ENCODE measurements around the gene ZBTB17. TPM values are rescaled to one million over a fixed set of nuclear protein-coding genes. Genes with fewer than 3 reads are reported as not detected.

The ZBTB17 gene
- total and polyA plus RNA-seq, 2 of the 4 experiments (the other 2 are of a cell fraction): 26.3 to 58.2 TPM

DNA sequence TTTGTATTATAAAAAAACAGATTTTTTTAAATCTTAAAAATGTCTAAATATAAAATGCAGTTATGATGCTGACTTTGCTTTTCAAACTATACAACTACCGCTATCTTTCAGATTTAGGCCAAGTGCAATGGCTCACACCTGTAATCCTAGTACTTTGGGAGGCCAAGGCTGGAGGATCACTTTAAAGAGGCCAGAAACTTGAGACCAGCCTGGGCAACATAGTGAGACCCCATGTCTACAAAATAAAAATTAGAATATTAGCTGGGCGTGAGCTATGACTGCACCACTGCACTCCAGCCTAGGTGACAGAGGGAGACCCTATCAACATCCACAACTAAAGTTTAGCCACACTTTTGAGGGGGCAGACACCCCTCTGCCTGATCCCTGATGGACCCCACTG is 20.3 kb downstream of the ZBTB17 start:
- in situ Hi-C loops (cut with MboI; ENCODE audit: low sequenced_read_pairs) (no loop called here), intact Hi-C loops (cut with micrococcal nuclease) (no loop called here), dilution Hi-C loops (cut with HindIII; ENCODE audit: low sequenced_read_pairs, unreplicated experiment) (no loop called here)
- Histone ChIP-seq H2AK5ac (ENCODE audit: low read depth, low read length) (peak overlapping the region; percentile 48; the same call in 1 of the 2 replicates), H2BK20ac (ENCODE audit: low read depth, low read length) (no peak overlapping the region), H2BK15ac (ENCODE audit: low read depth, low read length) (peak overlapping the region; percentile 2; the same call in 1 of the 3 replicates), H2AK9ac (replicated peaks; ENCODE audit: low read depth, low read length, poor library complexity) (no peak overlapping the region), H3K4me1 (ENCODE audit: control insufficient read depth, insufficient read depth, low read length) (peaks cover 43% of the 10 kb centered on the region), H3K27ac (ENCODE audit: insufficient read depth, low read length) (no peak overlapping the region), H3K4me3 (ENCODE audit: insufficient read depth, low read depth, low read length) (no peak overlapping the region), H4K5ac (ENCODE audit: low read depth, low read length) (no peak overlapping the region), H3K14ac (replicated peaks; ENCODE audit: low read depth, low read length) (no peak overlapping the region), H4K20me1 (ENCODE audit: insufficient read depth, low read length) (peaks cover 14% of the 10 kb centered on the region; the same call in 1 of the 2 replicates), H4K8ac (ENCODE audit: low read depth in 2 of 2, low read length in 2 of 2) (no peak overlapping the region; a peak in 1 of 4 replicates), H3K4me2 (ENCODE audit: low read depth, low read length) (no peak overlapping the region), H2BK120ac (ENCODE audit: low read depth, low read length) (no peak overlapping the region), H2AFZ (replicated peaks; ENCODE audit: low read length, poor library complexity) (no peak overlapping the region), H3K23ac (ENCODE audit: low read depth, low read length) (no peak overlapping the region), H3K27me3 (ENCODE audit: control insufficient read depth, insufficient read depth, low read length) (no peaks in the 10 kb centered on the region), H3K56ac (ENCODE audit: extremely low read depth, insufficient read depth, low read length) (no peak overlapping the region), H3K9ac (ENCODE audit: low read depth, low read length) (no peak overlapping the region), H3K79me1 (ENCODE audit: low read depth in 1 of 2, low read length in 2 of 2) (peaks cover 51 to 85% of the 10 kb centered on the region in 2 experiments), H2BK5ac (ENCODE audit: low read depth, low read length, poor library complexity, severe bottlenecking) (peak overlapping the region; percentile 18), H3K9me1 (ENCODE audit: insufficient read depth, low read length) (peaks cover 46% of the 10 kb centered on the region), H3K4ac (ENCODE audit: low read depth, low read length) (0 out of 2 replicates have a peak overlapping the region, but pooled peaks have one; percentile 44), H3K9me3 (ENCODE audit: control insufficient read depth, insufficient read depth, low read length) (no peaks in the 10 kb centered on the region), H3K36me3 (ENCODE audit: control insufficient read depth, insufficient read depth, low read length) (peaks cover 5% of the 10 kb centered on the region; the same call in 1 of the 2 replicates), H4K91ac (ENCODE audit: insufficient read depth, low read depth, low read length) (no peak overlapping the region), H3K18ac (ENCODE audit: low read depth, low read length) (no peak overlapping the region)
- CTCF ChIA-PET: no interaction called here
- POLR2A ChIA-PET (ENCODE audit: unreplicated experiment): no interaction called here
- BruUV-seq (replicated peaks): no TSS peak
- DNase-seq: no peak
- WGBS, 2 experiments (ENCODE audit: extremely low coverage in 2 of 2, insufficient read length in 1 of 2): no CpG with 5 or more reads among the region's 2 CpGs
- no peak for ATAC-seq (ENCODE audit: low read depth)
- no peak for TF ChIP-seq CHD1 (IDR thresholded peaks at IDR 0.05; ENCODE audit: low read depth, low read length)
